Measurements from ENCODE around the gene BCAS3.
A peak's percentile ranks its signal among the peaks of the same experiment; 100 is the strongest.

The BCAS3 gene

DNA sequence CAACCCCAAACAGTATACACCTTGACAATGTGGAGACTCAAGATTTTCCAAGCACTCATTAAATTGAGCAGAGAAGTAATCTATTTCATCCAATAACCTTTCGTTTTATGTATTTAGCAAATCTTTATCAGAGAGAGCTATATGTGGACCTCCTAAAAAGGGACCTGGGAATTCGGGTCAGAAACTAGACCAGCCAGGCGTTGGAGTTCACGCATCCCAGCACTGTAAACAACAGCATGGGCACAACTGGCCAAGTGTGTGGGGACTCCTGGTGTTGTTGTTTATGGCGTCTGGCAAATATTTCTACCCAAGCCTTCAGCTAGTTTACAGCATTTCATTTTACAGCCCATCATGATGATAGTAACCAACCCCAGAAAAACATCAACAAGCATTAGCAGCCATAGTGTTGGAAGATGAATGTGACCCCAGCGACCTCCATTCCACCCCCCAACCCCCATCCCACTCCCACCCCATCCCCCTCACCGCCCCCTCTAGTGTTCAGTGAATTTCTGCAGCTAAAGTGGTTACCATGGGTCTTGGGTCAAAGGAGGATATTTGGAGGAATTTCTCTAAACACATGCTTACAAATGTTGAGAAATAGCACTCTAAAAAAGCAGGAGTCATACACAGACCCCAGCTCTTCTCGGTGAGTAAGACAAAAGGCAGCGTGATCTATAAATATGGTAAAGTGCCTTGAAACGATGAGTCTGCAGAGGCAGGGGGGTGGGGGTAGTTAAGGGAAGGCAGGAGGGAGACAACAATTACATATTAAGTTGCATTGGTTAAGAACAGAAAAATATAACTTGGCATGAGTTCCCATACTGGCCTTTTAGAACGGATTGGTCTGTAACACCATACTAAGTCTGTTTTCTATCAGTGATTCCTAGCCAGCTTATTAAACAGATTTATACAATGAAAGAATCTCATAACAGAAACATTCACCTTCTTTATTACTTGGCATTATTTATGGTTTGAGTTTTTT, 630.5 kb downstream of the BCAS3 start:
- peak; percentile 99 for DNase-seq

DNA sequence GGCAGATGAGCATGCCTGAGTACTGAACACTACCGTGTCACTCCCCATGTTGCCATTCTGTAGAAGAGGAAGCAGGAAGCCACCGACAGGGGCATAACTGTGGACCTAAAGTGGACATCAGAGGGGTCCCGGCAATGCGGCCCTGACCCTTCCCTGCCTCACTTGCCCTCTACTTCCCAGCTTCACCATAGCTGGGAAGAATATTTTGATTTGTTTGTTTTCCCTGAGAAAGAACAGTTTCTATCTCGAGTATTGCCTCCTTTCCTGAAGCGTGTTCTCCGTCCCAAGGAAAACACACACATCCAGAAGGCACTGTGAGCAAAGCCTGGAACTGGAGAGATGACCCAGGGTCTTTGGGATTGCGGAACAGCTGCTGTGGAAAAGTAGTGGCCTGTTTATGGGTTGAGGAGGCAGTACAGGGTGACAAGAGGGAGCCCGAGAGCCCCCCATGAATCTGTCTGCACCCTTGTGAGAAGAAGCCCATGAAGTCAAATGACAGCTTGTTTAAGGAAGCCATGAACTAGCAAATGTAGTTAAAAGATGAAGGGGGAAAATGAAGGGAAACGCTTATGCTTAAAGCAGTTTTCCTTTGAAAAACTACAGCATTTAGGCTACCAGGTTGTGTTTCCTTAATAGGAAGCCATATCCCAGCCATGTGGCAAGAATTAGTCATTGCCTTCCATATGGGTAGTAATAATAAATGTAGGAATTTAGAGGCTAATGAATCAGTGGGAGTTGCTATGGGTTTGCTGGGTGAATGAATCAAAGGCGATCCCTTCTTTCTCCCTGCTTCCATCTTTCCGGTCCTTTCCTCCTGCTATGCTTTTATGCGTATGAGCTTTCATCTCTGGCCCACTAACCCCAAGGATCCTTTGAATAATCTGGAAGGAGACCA, 632.0 kb downstream of the BCAS3 start:
- peak; percentile 91 for DNase-seq

DNA sequence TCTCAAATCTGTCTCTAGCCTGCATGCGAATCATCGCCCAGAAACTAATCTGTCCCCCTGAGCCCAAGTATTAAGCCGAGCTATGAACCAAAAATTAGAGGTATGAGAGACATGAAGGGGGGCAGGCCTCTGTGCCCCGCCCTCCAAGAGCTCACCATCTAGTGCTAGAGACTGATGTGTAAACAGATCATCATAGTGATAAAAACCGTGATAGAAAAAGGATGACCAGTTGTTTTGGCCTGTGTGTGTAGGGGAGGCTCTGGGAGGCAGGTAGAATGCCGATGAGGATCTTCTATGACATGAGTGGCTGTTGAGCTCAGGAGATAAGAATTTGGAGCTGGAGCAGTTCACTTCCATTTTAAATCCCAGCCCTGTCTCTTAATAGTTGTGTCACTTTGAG, 632.9 kb downstream of the BCAS3 start:
- DNase-seq, result peak; percentile 49

DNA sequence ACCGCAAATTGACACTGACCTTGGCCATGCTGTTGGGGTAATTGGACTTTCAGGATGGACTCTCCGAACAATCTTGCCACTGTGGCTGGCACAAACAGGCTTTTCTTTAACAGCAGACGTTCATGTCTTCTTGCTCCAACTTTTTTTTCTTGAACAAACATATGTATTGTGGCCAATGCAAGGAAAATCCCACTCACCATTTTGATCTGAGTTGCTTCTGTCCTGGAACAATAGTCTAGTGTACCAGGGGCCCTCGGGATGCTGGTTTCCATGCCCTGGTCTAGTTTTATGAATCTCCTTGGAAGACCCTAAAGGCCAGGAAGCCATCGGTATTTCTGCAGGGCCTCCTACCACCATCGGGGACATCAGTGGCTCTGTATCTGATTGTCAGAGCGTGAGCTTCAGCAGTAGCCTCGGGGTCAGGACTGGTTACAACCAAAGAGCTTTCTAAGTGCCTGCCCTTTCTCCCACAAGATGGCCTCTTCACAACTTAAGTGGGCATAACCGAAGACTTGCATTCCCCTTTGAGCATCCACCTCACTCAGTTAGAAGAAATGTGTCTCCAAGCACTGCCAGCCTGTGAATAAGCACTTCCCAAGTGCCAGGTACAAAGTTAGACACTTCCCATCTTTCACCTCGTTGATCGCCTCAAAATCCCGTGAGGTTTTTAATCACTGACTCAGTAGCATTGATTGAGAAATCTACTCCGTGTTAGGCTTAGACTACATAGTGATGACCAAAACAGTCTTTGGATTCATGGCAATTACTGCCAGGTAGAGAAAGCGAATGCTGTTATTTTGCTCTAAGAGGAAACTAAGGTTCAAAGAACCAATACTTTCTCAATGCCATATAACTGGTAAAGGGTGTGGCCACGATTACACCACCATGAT, 635.0 kb downstream of the BCAS3 start:
- DNase-seq, result no peak

- no peak for DNase-seq
These were observed 636.0 kb downstream of the BCAS3 start for GRCh38 chr17:61313461-61314326.

DNA sequence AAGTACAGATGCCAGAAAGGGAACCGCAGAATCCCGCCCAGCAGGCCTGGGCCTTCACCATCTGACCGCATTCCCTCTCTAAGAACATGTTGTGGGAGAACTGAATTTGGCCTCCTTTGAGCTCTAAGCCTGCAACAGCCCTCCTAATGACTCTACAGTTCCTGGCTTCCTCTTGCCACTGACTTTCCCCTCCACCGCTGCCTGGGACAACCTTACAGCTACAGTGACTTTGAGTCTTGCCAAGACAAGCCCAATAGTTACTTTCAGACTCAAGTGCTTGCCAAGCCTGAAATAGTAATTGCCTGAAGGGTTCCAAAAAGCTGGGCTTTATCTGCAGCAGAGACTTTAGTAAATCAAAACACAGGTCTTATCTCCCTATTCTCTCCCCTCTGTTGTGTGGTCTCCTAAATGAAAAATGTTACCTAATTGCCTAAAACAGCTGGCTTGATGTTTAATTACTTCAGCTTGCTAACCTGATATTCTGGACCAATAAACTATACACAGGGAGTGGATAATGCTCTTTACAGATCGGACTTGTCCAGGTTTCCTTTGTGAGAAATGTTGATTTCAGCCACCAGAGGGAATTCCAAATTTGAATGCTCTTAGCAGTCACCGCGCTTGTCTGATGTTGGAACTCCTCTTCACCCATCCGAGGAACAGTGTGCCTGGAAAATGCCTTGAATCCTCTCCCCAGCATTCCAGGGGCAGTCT, 636.9 kb downstream of the BCAS3 start:
- no peak for DNase-seq

- no peak for DNase-seq
These were observed 639.0 kb downstream of the BCAS3 start for GRCh38 chr17:61316633-61317032.

GRCh38 chr17:61317779-61318178, 640.1 kb downstream of the BCAS3 start:
- DNase-seq, result no peak

DNA sequence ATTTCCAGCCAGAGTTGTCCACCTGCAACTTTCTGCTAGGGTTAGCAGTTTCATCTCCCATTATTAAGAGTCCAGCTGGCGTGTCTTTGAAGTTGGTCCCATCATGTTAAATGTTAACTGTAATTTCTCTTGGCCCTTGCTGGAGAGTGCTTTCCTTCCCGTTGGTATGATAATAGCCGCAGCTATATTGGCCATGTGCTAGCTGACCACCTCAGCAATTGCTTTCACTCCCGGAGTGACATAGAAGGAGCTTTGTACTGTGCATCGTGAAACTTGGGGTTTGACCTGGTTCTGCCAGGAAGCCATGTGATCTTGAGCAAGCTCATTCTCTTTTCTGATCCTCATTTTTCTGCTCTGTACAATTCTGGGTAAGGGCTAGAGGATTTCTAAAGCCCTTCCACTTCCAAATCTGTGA, 641.0 kb downstream of the BCAS3 start:
- DNase-seq, result no peak

DNA sequence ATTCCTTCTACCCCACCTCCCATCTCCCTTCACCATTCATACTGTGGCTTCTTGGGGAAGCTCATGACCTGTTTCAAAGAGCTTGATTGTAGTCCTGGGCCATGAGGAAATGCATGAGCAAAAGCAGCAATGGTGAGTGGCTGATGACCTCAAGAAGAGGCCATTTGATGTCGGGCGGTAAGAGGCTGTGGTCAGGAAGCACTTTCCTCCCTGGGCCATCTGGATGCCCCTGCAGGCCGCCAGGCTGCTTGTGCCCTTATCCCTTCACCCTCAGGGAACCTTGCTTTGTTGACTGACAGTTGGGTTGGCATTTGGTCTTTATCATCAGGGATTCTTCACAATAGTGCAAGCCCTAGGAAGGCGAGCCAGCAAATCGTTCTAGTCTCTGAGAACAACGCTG, 643.7 kb downstream of the BCAS3 start:
- DNase-seq, result no peak

- DNase-seq, result no peak
These were observed 644.8 kb downstream of the BCAS3 start for GRCh38 chr17:61322325-61323002.

DNA sequence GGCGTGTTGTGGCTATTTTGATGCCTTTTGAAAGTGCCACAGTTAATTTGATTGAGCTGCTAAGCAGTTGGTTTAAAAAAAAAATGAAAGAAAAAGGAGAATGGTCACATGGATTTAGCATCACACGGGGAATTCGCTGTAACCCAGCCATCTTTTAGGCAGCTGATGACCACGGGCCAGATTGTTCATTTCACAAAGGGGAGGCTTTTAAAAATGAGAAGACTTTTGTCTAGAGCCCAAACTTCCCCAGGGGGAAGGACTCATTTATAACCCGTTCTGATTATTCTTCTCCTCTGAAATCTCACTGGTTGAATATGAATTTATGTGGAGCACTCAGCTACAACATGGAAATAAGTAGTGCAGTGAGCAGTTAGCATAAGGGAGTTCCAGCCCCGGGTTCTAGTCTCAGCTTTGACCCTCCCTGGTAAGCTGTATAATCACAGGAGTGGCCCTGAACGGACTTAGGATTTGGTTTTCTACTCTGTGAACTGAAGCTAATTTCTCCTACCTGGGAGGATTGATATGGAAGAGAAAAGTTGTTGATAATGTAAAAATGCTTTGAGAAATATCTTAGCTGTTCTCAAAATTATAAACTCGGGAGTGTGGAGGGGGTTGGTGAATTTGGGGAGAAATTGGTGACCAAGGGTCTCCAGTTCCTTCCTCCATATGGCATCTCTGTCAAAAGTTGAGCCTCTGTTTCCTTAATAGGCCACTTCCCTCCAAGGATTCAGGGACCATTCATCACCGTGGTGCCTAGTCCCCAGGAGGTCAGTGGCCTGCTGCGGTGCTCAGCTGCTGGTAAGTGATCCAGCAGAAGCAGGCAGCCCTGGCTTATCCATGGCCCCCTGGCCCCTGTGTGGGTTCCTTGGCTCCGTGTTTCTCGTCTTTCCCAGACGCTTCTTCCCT, 645.6 kb downstream of the BCAS3 start:
- DNase-seq, result no peak

DNA sequence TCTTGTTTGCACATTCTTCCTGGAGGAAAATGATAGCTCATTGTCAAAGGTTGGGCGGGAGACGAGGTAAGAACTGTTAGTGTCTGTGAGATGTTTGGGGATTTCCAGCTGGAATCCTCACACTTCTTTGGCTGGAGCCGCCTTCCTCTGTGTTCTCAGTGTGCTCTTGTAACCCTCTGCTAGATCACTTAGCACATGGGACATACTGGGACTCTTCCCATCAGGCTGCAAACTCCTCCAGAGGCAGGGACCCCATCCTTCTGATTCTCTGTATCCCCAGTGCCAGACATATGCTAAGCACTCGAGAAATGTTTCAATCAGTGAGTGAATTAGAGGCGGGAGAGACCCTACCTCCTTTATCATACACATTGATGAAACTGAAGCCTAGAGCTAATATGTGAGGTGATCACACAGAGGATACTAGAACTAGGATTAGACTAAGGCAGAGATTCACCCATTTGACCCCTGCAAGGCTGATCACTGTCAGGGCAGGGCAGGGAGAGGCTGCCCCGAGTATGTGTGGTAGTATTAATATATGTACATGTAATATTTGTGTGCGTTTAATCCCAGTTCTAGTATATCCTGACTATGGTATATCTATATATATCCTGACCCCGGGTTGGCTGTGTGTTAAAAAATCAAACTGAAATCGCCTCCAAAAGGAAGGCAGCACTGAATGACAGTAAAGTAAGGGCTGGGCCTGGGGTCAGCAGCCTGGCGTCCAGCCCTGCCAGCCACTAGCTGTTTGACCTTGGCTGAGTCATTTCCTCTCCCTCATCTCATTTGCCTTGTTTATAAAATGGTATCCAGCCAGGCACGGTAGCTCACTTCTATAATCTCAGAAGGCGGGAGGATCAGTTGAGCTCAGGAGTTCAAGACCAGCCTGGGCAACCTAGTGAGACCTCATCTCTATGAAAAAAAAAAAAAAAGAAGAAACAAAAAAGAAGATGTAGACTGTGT, 646.5 kb downstream of the BCAS3 start:
- no peak for DNase-seq

DNA sequence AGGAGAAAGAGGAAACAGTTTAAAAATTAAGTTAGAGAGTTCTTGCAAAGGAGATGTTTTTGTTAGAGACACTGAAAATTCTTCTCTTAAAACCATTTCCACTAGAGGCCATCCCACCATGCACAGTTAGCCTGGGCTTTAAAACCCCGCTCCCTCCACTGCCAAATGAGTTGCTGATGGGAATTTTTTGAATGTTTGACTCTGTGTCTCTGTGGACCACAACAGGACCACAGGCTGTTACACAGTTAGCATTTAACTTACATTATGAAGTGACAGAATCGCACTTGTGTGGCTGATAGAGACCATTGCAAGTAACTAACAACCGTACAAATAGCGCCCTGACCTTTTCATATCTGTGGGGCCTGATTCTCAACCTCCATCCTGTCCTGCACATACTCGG, 647.3 kb downstream of the BCAS3 start:
- DNase-seq, result no peak

GRCh38 chr17:61325382-61326073, 647.9 kb downstream of the BCAS3 start:
- peak; percentile 88 for DNase-seq

- DNase-seq, result no peak
These were observed 648.7 kb downstream of the BCAS3 start for GRCh38 chr17:61326330-61326729.

DNA sequence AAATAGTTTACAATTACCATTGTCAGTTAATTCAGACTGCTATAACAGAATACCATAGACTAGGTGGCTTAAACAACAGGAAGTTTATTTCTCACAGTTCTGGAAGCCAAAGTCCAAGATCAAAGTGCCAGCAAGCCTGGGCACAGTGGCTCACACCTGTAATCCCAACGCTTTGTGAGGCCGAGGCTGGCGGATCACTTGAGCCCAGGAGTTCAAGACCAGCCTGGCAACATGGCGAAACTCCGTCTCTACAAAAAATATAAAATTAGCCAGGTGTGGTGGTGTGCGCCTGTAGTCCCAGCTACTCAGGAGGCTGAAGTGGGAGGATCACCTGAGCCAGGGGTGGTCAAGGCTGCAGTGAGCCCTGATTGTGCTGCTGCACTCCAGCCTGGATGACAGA, 650.7 kb downstream of the BCAS3 start:
- no peak for DNase-seq

All from fibroblast of skin of right quadriceps (primary cell).